Liver (tissue), 3 donors: Measurements from ENCODE around the gene MCF2L2.

Experiments used
- EGR1 ChIP-seq, 2 donors: IDR thresholded peaks; 2 replicates each; pipeline ENCODE4 v1.6.1; 2016 to 2018; ENCODE audit warnings: antibody characterized with exemption in 2 of 2, low read depth in 2 of 2
- FOXA1 ChIP-seq: IDR thresholded peaks from 2 replicates; pipeline ENCODE4 v1.6.1; 2016; ENCODE audit warnings: antibody characterized with exemption
- GABPA ChIP-seq, 2 donors: IDR thresholded peaks in 1 of 2; conservative IDR thresholded peaks in 1 of 2; 2 replicates each; pipeline ENCODE4 v1.6.1; 2016; ENCODE audit warnings: antibody characterized with exemption in 2 of 2, mild to moderate bottlenecking in 1 of 2, moderate library complexity in 1 of 2
- NR2F2 ChIP-seq: IDR thresholded peaks from 2 replicates; pipeline ENCODE4 v1.6.1; 2016; ENCODE audit warnings: antibody characterized with exemption
- RAD21 ChIP-seq, 2 donors: IDR thresholded peaks; 2 replicates each; pipeline ENCODE4 v1.6.1; 2016; ENCODE audit warnings: antibody characterized with exemption in 2 of 2, mild to moderate bottlenecking in 2 of 2
- SP1 ChIP-seq: IDR thresholded peaks from 2 replicates; pipeline ENCODE4 v1.6.1; 2018; ENCODE audit warnings: antibody characterized with exemption, mild to moderate bottlenecking
- TAF1 ChIP-seq: conservative IDR thresholded peaks from 2 replicates; pipeline ENCODE4 v1.6.1; 2016; ENCODE audit warnings: antibody characterized with exemption, mild to moderate bottlenecking
- TF ChIP-seq, protein P1 (sequence below): fragments of 150-350 bp; IDR thresholded peaks from 2 replicates; pipeline ENCODE4 v1.5.1; 2017; ENCODE audit warnings: improper control_type of control experiment, low read depth, low read length; ENCODE audit not compliant: missing input control
- TF ChIP-seq, protein P2 (sequence below): IDR thresholded peaks from 2 replicates; pipeline ENCODE4 v1.6.1; 2016; ENCODE audit warnings: antibody characterized with exemption
- TF ChIP-seq, protein P3 (sequence below): IDR thresholded peaks from 2 replicates; pipeline ENCODE4 v1.6.1; 2016; ENCODE audit warnings: antibody characterized with exemption
- donor health status: healthy.
- donor health status: healthy.

DNA sequence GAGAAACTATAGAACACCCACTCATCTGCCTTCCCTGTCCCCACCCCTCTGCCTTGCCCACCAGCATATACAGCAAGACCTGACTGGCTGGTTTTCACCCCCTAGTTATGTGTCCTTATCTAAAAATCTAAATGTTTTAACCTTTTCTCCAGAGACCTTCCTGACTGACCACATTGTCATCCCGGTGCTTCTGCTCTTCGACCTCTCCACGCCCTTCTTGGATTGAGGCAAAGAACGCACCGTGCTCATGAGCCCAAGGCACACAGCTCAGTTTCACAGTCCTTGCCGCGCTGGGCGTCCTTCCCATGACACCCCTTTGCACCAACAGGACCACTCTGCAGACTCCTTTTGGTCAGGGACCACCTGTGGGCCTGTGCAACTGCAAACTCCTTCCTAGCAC lies 112.7 kb downstream of the MCF2L2 start:
- TF ChIP-seq SP1 (no peak), TAF1 (no peak), EGR1 (IDR thresholded peaks at IDR 0.05; ENCODE audit: low read depth in 2 of 2) (no peak), FOXA1 (no peak), RAD21 (IDR thresholded peaks at IDR 0.05) (no peak), GABPA (IDR thresholded peaks at IDR 0.05 in 1 of 2, conservative IDR thresholded peaks at IDR 0.05 in 1 of 2) (no peak), NR2F2 (no peak)
- TF ChIP-seq, protein P1, sequence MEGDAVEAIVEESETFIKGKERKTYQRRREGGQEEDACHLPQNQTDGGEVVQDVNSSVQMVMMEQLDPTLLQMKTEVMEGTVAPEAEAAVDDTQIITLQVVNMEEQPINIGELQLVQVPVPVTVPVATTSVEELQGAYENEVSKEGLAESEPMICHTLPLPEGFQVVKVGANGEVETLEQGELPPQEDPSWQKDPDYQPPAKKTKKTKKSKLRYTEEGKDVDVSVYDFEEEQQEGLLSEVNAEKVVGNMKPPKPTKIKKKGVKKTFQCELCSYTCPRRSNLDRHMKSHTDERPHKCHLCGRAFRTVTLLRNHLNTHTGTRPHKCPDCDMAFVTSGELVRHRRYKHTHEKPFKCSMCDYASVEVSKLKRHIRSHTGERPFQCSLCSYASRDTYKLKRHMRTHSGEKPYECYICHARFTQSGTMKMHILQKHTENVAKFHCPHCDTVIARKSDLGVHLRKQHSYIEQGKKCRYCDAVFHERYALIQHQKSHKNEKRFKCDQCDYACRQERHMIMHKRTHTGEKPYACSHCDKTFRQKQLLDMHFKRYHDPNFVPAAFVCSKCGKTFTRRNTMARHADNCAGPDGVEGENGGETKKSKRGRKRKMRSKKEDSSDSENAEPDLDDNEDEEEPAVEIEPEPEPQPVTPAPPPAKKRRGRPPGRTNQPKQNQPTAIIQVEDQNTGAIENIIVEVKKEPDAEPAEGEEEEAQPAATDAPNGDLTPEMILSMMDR = no peak
- TF ChIP-seq, protein P2, sequence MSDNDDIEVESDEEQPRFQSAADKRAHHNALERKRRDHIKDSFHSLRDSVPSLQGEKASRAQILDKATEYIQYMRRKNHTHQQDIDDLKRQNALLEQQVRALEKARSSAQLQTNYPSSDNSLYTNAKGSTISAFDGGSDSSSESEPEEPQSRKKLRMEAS = no peak
- TF ChIP-seq, protein P3, sequence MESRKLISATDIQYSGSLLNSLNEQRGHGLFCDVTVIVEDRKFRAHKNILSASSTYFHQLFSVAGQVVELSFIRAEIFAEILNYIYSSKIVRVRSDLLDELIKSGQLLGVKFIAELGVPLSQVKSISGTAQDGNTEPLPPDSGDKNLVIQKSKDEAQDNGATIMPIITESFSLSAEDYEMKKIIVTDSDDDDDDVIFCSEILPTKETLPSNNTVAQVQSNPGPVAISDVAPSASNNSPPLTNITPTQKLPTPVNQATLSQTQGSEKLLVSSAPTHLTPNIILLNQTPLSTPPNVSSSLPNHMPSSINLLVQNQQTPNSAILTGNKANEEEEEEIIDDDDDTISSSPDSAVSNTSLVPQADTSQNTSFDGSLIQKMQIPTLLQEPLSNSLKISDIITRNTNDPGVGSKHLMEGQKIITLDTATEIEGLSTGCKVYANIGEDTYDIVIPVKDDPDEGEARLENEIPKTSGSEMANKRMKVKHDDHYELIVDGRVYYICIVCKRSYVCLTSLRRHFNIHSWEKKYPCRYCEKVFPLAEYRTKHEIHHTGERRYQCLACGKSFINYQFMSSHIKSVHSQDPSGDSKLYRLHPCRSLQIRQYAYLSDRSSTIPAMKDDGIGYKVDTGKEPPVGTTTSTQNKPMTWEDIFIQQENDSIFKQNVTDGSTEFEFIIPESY = no peak
